ENCODE measurements around the gene SUPT6H. TPM values are rescaled to one million over a fixed set of nuclear protein-coding genes. Genes with fewer than 3 reads are reported as not detected.

Gene SUPT6H
- polyA plus RNA-seq, 1 donor from 2014 or later = 19.0 TPM

DNA sequence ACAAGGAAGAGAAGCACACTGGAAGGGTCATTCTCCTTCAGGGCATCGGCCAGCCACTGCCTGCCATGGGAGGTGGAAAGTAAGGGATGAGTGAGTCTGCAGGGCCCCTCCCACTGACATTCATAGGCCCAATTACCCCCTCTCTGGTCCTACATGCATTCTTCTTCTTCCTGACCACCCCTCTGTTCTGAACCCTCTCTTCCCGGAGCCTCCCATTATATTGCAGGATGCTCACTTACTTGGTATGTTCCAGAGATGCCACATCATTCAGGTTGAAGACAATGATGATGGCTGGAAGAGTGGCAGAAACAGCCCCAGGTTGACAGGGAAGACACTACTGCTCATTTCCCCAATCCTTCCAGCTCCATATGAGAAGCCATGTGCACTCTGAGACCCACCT is 53.2 kb downstream of the SUPT6H start:
- peaks cover 28% of the 10 kb centered on the region for H3K27me3 ChIP-seq (ENCODE audit: insufficient read depth, low read depth, low read length)
- H3K27ac ChIP-seq (ENCODE audit: low read length) = no peak overlapping the region
- no peaks in the 10 kb centered on the region for H3K9me3 ChIP-seq (ENCODE audit: low read length)
- no peaks in the 10 kb centered on the region for H3F3A ChIP-seq (ENCODE audit: insufficient read depth, low read length, poor library complexity, severe bottlenecking)
- TF ChIP-seq POLR2AphosphoS5 (IDR thresholded peaks at IDR 0.05) (no peak), TAF1 (IDR thresholded peaks at IDR 0.05; ENCODE audit: low read depth) (no peak), MXI1 (conservative IDR thresholded peaks at IDR 0.05; ENCODE audit: poor library complexity, severe bottlenecking) (no peak), SMC3 (conservative IDR thresholded peaks at IDR 0.05; ENCODE audit: poor library complexity) (no peak), RAD21 (conservative IDR thresholded peaks at IDR 0.05) (no peak), EZH2 (IDR thresholded peaks at IDR 0.05; ENCODE audit: borderline replicate concordance, insufficient read depth, low read length, poor library complexity, severe bottlenecking) (no peak), EP300 (conservative IDR thresholded peaks at IDR 0.05; ENCODE audit: poor library complexity, severe bottlenecking) (no peak)
- TF ChIP-seq, protein P1, sequence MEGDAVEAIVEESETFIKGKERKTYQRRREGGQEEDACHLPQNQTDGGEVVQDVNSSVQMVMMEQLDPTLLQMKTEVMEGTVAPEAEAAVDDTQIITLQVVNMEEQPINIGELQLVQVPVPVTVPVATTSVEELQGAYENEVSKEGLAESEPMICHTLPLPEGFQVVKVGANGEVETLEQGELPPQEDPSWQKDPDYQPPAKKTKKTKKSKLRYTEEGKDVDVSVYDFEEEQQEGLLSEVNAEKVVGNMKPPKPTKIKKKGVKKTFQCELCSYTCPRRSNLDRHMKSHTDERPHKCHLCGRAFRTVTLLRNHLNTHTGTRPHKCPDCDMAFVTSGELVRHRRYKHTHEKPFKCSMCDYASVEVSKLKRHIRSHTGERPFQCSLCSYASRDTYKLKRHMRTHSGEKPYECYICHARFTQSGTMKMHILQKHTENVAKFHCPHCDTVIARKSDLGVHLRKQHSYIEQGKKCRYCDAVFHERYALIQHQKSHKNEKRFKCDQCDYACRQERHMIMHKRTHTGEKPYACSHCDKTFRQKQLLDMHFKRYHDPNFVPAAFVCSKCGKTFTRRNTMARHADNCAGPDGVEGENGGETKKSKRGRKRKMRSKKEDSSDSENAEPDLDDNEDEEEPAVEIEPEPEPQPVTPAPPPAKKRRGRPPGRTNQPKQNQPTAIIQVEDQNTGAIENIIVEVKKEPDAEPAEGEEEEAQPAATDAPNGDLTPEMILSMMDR (IDR thresholded peaks at IDR 0.05; ENCODE audit: poor library complexity, severe bottlenecking) = no peak
- TF ChIP-seq, protein P2, sequence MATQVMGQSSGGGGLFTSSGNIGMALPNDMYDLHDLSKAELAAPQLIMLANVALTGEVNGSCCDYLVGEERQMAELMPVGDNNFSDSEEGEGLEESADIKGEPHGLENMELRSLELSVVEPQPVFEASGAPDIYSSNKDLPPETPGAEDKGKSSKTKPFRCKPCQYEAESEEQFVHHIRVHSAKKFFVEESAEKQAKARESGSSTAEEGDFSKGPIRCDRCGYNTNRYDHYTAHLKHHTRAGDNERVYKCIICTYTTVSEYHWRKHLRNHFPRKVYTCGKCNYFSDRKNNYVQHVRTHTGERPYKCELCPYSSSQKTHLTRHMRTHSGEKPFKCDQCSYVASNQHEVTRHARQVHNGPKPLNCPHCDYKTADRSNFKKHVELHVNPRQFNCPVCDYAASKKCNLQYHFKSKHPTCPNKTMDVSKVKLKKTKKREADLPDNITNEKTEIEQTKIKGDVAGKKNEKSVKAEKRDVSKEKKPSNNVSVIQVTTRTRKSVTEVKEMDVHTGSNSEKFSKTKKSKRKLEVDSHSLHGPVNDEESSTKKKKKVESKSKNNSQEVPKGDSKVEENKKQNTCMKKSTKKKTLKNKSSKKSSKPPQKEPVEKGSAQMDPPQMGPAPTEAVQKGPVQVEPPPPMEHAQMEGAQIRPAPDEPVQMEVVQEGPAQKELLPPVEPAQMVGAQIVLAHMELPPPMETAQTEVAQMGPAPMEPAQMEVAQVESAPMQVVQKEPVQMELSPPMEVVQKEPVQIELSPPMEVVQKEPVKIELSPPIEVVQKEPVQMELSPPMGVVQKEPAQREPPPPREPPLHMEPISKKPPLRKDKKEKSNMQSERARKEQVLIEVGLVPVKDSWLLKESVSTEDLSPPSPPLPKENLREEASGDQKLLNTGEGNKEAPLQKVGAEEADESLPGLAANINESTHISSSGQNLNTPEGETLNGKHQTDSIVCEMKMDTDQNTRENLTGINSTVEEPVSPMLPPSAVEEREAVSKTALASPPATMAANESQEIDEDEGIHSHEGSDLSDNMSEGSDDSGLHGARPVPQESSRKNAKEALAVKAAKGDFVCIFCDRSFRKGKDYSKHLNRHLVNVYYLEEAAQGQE (IDR thresholded peaks at IDR 0.05; ENCODE audit: borderline replicate concordance) = no peak
- no peak overlapping the region for H2AFZ ChIP-seq (ENCODE audit: low read depth, low read length)
- H4K20me1 ChIP-seq (ENCODE audit: insufficient read depth) = no peaks in the 10 kb centered on the region
- no peaks in the 10 kb centered on the region for H3K36me3 ChIP-seq (ENCODE audit: insufficient read depth, low read length)
- no peak overlapping the region for H3K4me2 ChIP-seq (ENCODE audit: low read length)
- peaks cover 2% of the 10 kb centered on the region for H3K79me2 ChIP-seq (replicated peaks; ENCODE audit: insufficient read depth, low read length)
- H3K4me3 ChIP-seq (ENCODE audit: low read length) = no peak overlapping the region
- H3K9me2 ChIP-seq (ENCODE audit: insufficient read depth, low read length) = no peaks in the 10 kb centered on the region
- H3K9ac ChIP-seq (ENCODE audit: low read length) = no peak overlapping the region

DNA sequence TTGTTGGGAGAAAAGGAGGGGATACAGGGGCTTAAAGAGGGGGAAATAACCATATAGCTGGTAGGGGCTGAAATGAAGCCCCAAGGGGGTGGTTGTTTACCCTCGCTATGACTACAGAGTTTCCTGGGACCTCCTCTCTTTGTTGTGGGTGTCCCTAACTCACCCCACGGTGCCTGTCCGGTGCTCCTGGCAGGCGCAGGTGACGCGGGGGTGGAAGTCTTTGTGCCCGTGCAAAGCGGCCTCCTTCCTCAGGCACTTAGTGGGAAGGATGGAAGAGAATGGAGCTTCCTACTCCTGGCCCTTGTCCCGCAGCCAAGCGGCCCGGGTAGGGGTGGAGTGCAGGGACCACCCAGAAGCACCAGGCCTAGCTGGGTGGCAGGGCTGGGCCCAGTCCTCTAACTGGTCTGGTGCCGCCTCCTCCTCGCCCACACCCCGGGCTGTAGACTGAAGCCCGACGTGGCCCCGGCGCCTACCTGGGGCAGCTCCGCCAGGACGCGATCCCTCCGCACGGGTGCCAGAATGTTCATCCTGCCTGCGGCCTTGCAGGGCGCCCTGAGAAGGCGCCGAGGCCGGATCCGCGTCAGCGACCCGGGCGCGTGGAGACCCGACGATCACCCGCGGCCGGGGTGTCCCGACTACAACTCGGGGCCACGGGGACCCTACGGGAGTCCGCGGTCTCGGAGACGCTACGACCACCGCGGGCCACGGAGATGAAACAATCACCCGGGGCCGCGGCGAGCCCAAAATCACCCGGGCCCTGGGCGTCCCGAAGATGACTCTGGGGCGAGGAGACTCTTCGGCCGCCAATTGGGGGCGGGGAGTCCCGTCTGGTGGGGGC is 55.0 kb downstream of the SUPT6H start:
- H3K36me3 ChIP-seq (ENCODE audit: insufficient read depth, low read length) = no peaks in the 10 kb centered on the region
- no peaks in the 10 kb centered on the region for H4K20me1 ChIP-seq (ENCODE audit: insufficient read depth)
- no peaks in the 10 kb centered on the region for H3K9me2 ChIP-seq (ENCODE audit: insufficient read depth, low read length)
- no peak overlapping the region for H3K4me3 ChIP-seq (ENCODE audit: low read length)
- TF ChIP-seq SMC3 (conservative IDR thresholded peaks at IDR 0.05; ENCODE audit: poor library complexity) = no peak
- TF ChIP-seq EZH2 (IDR thresholded peaks at IDR 0.05; ENCODE audit: borderline replicate concordance, insufficient read depth, low read length, poor library complexity, severe bottlenecking) = peak; percentile 66
- no peak for TF ChIP-seq MXI1 (conservative IDR thresholded peaks at IDR 0.05; ENCODE audit: poor library complexity, severe bottlenecking)
- no peak for TF ChIP-seq POLR2AphosphoS5 (IDR thresholded peaks at IDR 0.05)
- H2AFZ ChIP-seq (ENCODE audit: low read depth, low read length) = no peak overlapping the region
- H3F3A ChIP-seq (ENCODE audit: insufficient read depth, low read length, poor library complexity, severe bottlenecking) = no peaks in the 10 kb centered on the region
- H3K9ac ChIP-seq (ENCODE audit: low read length) = no peak overlapping the region
- peaks cover 17% of the 10 kb centered on the region for H3K79me2 ChIP-seq (replicated peaks; ENCODE audit: insufficient read depth, low read length)
- H3K9me3 ChIP-seq (ENCODE audit: low read length) = no peaks in the 10 kb centered on the region
- peaks cover 28% of the 10 kb centered on the region for H3K27me3 ChIP-seq (ENCODE audit: insufficient read depth, low read depth, low read length)
- no peak overlapping the region for H3K4me2 ChIP-seq (ENCODE audit: low read length)
- no peak overlapping the region for H3K27ac ChIP-seq (ENCODE audit: low read length)
